ENCODE measurements around the gene LARGE1.

LARGE1 gene

DNA sequence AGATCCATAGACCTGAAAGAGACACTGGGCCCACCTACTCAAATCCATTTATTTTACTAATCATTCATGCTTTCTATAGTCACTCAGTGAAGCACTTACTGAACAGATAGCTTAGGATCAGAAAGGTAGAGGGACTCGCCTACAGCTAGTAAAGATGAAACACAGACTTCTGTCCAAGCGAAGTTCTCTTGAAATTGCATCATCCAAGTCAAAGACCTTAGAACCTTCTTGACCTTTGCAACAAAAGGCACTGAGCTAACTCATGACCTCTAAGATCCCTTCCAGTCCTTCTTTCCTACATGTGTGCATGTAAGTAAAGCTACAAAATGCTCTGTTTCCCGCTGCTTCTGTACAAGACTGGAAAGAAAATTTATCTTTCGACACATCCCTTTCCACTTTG is 377.6 kb downstream of the LARGE1 start:
- H2AFZ ChIP-seq (ENCODE audit: low read depth, low read length, severe bottlenecking), result no peak overlapping the region
- H3K4me3 ChIP-seq (ENCODE audit: insufficient read depth, low read length, poor library complexity, severe bottlenecking), result no peak overlapping the region
- H4K20me1 ChIP-seq (ENCODE audit: low read depth, low read length), result no peaks in the 10 kb centered on the region
- TF ChIP-seq, protein P1, sequence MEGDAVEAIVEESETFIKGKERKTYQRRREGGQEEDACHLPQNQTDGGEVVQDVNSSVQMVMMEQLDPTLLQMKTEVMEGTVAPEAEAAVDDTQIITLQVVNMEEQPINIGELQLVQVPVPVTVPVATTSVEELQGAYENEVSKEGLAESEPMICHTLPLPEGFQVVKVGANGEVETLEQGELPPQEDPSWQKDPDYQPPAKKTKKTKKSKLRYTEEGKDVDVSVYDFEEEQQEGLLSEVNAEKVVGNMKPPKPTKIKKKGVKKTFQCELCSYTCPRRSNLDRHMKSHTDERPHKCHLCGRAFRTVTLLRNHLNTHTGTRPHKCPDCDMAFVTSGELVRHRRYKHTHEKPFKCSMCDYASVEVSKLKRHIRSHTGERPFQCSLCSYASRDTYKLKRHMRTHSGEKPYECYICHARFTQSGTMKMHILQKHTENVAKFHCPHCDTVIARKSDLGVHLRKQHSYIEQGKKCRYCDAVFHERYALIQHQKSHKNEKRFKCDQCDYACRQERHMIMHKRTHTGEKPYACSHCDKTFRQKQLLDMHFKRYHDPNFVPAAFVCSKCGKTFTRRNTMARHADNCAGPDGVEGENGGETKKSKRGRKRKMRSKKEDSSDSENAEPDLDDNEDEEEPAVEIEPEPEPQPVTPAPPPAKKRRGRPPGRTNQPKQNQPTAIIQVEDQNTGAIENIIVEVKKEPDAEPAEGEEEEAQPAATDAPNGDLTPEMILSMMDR (IDR thresholded peaks at IDR 0.05; ENCODE audit: insufficient read depth, low read length, poor library complexity, severe bottlenecking), result no peak
- no peak for TF ChIP-seq EZH2phosphoT487 (conservative IDR thresholded peaks at IDR 0.05; ENCODE audit: low read length)
- H3K4me2 ChIP-seq (ENCODE audit: low read depth, low read length, poor library complexity, severe bottlenecking), result no peak overlapping the region
- no peaks in the 10 kb centered on the region for H3K36me3 ChIP-seq (ENCODE audit: low read length)
- H3K9ac ChIP-seq (ENCODE audit: low read length), result no peak overlapping the region
- no peak overlapping the region for H3K27ac ChIP-seq (ENCODE audit: low read depth, low read length)
- H3F3A ChIP-seq (ENCODE audit: insufficient read depth), result no peaks in the 10 kb centered on the region
- H3K27me3 ChIP-seq (ENCODE audit: low read length), result no peaks in the 10 kb centered on the region
- no peaks in the 10 kb centered on the region for H3K79me2 ChIP-seq (ENCODE audit: insufficient read depth, low read length)
- H3K9me2 ChIP-seq (replicated peaks; ENCODE audit: insufficient read depth, low read length), result no peaks in the 10 kb centered on the region
- no peaks in the 10 kb centered on the region for H3K9me3 ChIP-seq (ENCODE audit: insufficient read depth, low read length)

DNA sequence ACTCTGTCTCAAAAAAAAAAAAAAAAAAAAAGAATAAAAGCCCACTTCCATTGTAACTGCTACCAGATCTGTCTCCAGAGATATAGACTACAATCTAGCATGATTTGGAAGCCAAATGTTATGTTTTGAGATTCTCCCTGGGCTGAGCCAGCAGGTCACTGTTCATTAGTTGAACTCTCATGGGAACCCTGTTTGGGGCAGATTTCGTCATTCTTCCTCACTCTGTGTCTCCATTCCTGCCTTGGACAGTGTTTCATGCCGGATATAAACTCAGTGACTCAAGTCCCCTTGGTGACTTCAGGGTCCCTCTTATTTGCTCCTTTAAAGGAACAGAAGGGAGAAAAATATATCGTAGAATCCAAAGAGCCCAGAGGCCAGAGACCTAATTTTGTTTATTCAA is 378.1 kb downstream of the LARGE1 start:
- Histone ChIP-seq H3K27ac (ENCODE audit: low read depth, low read length) (no peak overlapping the region), H3K36me3 (ENCODE audit: low read length) (no peaks in the 10 kb centered on the region), H3K4me2 (ENCODE audit: low read depth, low read length, poor library complexity, severe bottlenecking) (no peak overlapping the region), H3K9me3 (ENCODE audit: insufficient read depth, low read length) (no peaks in the 10 kb centered on the region), H4K20me1 (ENCODE audit: low read depth, low read length) (no peaks in the 10 kb centered on the region), H3K79me2 (ENCODE audit: insufficient read depth, low read length) (no peaks in the 10 kb centered on the region), H3K4me3 (ENCODE audit: insufficient read depth, low read length, poor library complexity, severe bottlenecking) (no peak overlapping the region), H2AFZ (ENCODE audit: low read depth, low read length, severe bottlenecking) (no peak overlapping the region), H3K27me3 (ENCODE audit: low read length) (no peaks in the 10 kb centered on the region), H3K9ac (ENCODE audit: low read length) (no peak overlapping the region), H3K9me2 (replicated peaks; ENCODE audit: insufficient read depth, low read length) (no peaks in the 10 kb centered on the region), H3F3A (ENCODE audit: insufficient read depth) (no peaks in the 10 kb centered on the region)
- TF ChIP-seq EZH2phosphoT487 (conservative IDR thresholded peaks at IDR 0.05; ENCODE audit: low read length), result no peak
- TF ChIP-seq, protein P1 (IDR thresholded peaks at IDR 0.05; ENCODE audit: insufficient read depth, low read length, poor library complexity, severe bottlenecking), result no peak

DNA sequence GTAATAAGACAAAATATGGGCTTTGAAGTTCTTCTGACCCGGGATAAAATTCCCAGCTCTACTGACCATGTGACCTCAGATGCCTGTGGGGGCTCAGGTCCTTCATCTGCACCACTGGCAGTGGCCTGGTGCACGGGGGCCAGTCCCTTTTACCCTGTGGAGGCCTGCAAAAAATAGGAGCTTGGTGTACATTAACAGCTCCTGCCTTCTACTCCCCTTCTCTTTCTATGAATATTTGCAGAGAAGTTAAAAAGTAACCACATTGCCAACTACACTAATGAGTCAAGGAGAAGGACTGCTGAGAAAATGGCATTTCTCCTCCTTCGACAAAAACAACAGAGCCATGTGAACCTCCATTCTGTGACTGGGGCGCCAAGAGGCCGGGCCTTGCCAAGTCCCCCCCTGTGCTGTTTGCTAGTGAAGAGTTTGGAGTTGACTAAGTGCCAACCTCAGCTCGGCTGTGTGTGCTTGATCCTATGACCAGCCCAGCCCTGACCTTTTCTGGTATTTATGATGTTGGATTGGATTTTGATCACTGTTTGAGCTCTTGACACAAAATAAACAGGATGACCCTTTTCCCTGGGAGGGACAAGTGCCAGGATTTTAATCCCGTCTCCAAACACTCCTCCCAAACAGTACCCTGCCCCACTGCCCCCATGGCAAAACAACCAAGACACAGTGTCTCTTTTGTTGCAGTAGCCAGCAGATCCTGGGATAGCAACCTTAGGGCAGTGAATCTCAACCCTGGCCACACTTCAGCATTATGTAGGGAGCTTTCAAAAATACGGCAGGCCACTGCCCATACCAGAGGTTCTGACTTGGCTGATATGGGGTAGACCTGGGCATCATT is 380.1 kb downstream of the LARGE1 start:
- no peaks in the 10 kb centered on the region for H3K36me3 ChIP-seq (ENCODE audit: low read length)
- H3K4me2 ChIP-seq (ENCODE audit: low read depth, low read length, poor library complexity, severe bottlenecking), result no peak overlapping the region
- TF ChIP-seq, protein P1 (IDR thresholded peaks at IDR 0.05; ENCODE audit: insufficient read depth, low read length, poor library complexity, severe bottlenecking), result no peak
- TF ChIP-seq EZH2phosphoT487 (conservative IDR thresholded peaks at IDR 0.05; ENCODE audit: low read length), result no peak
- H3K79me2 ChIP-seq (ENCODE audit: insufficient read depth, low read length), result no peaks in the 10 kb centered on the region
- no peaks in the 10 kb centered on the region for H3K27me3 ChIP-seq (ENCODE audit: low read length)
- H3K9me2 ChIP-seq (replicated peaks; ENCODE audit: insufficient read depth, low read length), result no peaks in the 10 kb centered on the region
- no peak overlapping the region for H2AFZ ChIP-seq (ENCODE audit: low read depth, low read length, severe bottlenecking)
- no peaks in the 10 kb centered on the region for H4K20me1 ChIP-seq (ENCODE audit: low read depth, low read length)
- no peaks in the 10 kb centered on the region for H3K9me3 ChIP-seq (ENCODE audit: insufficient read depth, low read length)
- H3F3A ChIP-seq (ENCODE audit: insufficient read depth), result no peaks in the 10 kb centered on the region
- no peak overlapping the region for H3K27ac ChIP-seq (ENCODE audit: low read depth, low read length)
- no peak overlapping the region for H3K9ac ChIP-seq (ENCODE audit: low read length)
- H3K4me3 ChIP-seq (ENCODE audit: insufficient read depth, low read length, poor library complexity, severe bottlenecking), result no peak overlapping the region

All from SU-DHL-6 (cell line).